NCI-H526 treated with DMSO at 0.1 percent for 48 hours (cell line): ENCODE measurements around the gene SEPTIN7.
A peak's percentile ranks its signal among the peaks of the same experiment; 100 is the strongest.
"Not testable (repeated sequence)": the region's sequence is repeated elsewhere in the genome, so short reads cannot be mapped to it uniquely, and the experiment has no call there.

Experiments used
- DNase-seq: peaks from one replicate; lab custom pipeline; 2025; lab: John Stamatoyannopoulos, UW

Gene SEPTIN7

GRCh38 chr7:35800718-35801391, at the start of gene SEPTIN7:
SEPTIN7 (plus strand) TSS chr7:35801057; CDS start chr7:35801210, 153 bp downstream.
- DNase-seq: peak; percentile 97

- no peak for DNase-seq
These were observed 48.1 kb upstream of the SEPTIN7 start for GRCh38 chr7:35752742-35753141.

GRCh38 chr7:35753761-35754603, 46.9 kb upstream of the SEPTIN7 start:
- DNase-seq: no peak

- no peak for DNase-seq
These were observed 46.1 kb upstream of the SEPTIN7 start for GRCh38 chr7:35754741-35755140.

- no peak for DNase-seq
These were observed 45.1 kb upstream of the SEPTIN7 start for GRCh38 chr7:35755711-35756110.

- DNase-seq: not testable (repeated sequence)
These were observed 44.4 kb upstream of the SEPTIN7 start for GRCh38 chr7:35756453-35756852.

- DNase-seq: no peak
These were observed 43.3 kb upstream of the SEPTIN7 start for GRCh38 chr7:35757574-35757973.

GRCh38 chr7:35758421-35758820, 42.4 kb upstream of the SEPTIN7 start:
- no peak for DNase-seq

GRCh38 chr7:35760143-35760745, 40.6 kb upstream of the SEPTIN7 start:
- DNase-seq: no peak

GRCh38 chr7:35761871-35762677, 38.8 kb upstream of the SEPTIN7 start:
- no peak for DNase-seq

- DNase-seq: no peak
These were observed 38.1 kb upstream of the SEPTIN7 start for GRCh38 chr7:35762781-35763180.

- no peak for DNase-seq
These were observed 32.5 kb upstream of the SEPTIN7 start for GRCh38 chr7:35768346-35768745.

- DNase-seq: no peak
These were observed 29.1 kb upstream of the SEPTIN7 start for GRCh38 chr7:35771776-35772175.

- DNase-seq: no peak
These were observed 26.9 kb upstream of the SEPTIN7 start for GRCh38 chr7:35773994-35774393.

- DNase-seq: no peak
These were observed 24.2 kb upstream of the SEPTIN7 start for GRCh38 chr7:35776686-35777085.

GRCh38 chr7:35777121-35777520, 23.7 kb upstream of the SEPTIN7 start:
- no peak for DNase-seq

GRCh38 chr7:35780070-35780469, 20.8 kb upstream of the SEPTIN7 start:
- no peak for DNase-seq

GRCh38 chr7:35781200-35781701, 19.6 kb upstream of the SEPTIN7 start:
- peak; percentile 77 for DNase-seq

- DNase-seq: peak; percentile 64
These were observed 18.9 kb upstream of the SEPTIN7 start for GRCh38 chr7:35781767-35782515.

GRCh38 chr7:35784332-35784731, 16.5 kb upstream of the SEPTIN7 start:
- DNase-seq: no peak

GRCh38 chr7:35785250-35785649, 15.6 kb upstream of the SEPTIN7 start:
- DNase-seq: no peak
